NCI-H774 (cell line): ENCODE measurements around the gene SMTN.

ENCODE experiments used
- DNase-seq: peaks from one replicate; lab custom pipeline; 2025; lab: John Stamatoyannopoulos, UW

Gene SMTN

GRCh38 chr22:31127181-31127772 is 46.2 kb downstream of the SMTN start:
- no peak for DNase-seq

- DNase-seq = no peak
Observed at GRCh38 chr22:31128156-31128555, 47.0 kb downstream of the SMTN start.

GRCh38 chr22:31130873-31131272 is 49.8 kb downstream of the SMTN start:
- no peak for DNase-seq

GRCh38 chr22:31133911-31134310 is 52.8 kb downstream of the SMTN start:
- no peak for DNase-seq

GRCh38 chr22:31134688-31135087 is 53.6 kb downstream of the SMTN start:
- no peak for DNase-seq

GRCh38 chr22:31135706-31136105 is 54.6 kb downstream of the SMTN start:
- no peak for DNase-seq

DNA sequence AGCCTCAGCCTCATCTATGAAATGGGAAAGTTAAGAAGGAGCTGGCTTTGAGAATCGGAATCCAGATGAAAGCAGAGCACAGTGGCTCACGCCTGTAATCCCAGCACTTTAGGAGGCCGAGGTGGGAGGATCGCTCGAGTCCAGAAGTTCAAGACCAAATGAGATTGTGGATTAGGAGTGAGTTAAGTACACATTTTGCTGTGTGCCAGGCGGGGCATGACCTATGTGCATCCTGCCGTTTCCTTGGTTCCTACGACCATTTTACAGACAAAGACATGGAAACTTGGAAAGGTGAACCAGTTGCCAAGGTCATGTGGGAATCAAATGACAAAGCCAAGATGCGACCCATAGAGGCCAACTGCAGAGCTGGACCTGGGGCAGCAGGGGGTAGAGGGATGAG is 55.0 kb downstream of the SMTN start:
- no peak for DNase-seq

DNA sequence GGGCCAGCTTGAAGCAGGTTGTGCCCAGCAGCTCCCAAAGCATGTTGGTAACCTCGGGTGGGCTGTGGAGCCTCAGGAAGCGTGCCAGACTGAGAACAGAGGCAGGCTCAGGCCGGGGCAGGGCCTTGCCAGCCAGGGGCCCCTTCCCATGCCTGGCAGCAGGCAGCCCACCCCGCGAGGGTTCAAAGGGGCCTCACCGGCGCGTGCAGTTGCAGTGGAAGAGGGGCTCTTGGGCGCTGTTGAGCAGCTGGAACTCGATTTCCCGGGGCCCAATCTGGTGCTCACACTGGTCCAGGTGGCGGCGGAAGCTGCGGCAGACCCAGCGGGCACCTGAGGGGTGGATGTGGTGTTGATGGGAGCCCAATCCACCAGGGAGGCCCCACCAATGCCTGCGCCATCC is 55.6 kb downstream of the SMTN start:
- DNase-seq = no peak

DNA sequence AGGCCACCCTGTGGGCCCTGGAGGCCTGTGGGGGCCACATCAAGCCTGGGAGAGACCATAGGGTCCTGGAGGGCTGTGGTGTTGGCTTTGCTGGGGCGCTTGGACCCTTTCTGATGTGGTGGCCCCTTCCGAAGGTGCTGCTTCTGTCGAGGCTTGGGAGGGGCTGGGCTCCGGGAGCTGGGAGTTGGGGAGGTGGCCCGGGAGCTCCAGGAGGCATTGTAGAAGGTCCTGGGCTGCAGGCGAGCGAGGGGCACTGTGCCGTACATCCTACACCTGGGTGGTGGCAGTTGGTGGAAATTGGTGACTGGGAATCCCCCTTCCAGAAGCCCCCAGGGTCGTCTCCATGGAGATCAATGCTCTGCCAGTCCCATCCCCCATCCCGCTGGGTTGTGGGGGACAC is 56.6 kb downstream of the SMTN start:
- no peak for DNase-seq

DNA sequence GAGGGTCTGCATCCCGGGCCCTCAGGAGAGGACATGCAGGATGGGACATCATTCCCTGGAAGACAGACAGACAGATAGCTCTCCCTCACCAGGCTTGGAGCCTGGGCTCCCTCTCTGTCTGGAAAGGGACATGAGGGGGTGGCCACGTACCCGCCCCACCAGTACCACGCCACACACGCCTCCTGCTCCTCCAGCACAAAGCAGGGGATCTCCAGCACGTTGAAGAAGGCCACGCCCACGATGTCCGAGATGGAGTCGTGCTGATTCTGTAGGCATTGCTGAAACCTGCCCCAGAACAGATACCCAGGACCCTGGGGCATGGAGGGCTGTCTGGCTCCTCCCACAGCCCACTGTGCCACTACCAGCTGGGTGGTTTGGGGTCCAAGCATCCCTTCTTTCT is 57.0 kb downstream of the SMTN start:
- no peak for DNase-seq

GRCh38 chr22:31139066-31139465 is 57.9 kb downstream of the SMTN start:
- DNase-seq = no peak

DNA sequence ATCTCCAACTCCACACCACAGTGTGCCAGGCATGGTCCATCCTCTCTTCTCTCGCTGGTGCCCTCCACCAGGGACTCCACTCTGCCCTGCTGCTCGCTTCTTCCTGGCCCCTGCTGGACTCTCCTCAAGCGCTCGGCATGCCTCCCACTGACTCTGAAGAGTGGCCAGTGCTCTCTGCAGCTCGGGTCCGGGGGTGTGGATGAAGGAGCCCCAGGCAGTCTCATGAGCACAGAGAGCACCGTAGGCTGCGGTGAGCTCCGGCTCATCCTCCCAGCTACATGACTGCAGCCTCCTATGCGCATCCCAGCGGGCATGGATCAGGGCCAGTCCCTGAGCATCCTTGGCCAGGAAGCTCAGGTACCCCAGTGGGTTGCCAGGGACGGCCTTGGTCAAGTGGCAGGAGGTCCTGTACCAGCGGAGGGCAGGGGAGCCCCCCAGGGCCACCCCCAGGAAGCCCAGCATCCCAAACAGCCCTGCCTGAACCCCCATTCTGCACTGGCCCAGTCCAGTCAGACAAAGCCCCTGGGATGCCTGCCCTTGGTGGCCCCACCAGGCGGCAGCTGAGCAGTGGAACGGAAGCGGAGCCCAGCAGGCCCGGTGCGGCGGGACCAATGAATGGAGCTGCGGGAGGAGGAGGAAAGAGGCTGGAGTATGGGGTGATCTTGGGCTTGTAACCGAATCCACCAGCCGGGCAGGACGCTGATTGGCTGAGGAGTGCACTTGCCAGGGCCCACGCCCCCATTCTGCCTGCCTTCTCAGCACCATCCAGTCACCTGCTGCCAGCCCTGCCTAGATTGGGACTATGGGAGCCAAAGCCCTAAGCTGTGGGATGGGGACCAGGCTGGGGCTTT is 59.0 kb downstream of the SMTN start, which contains the start of gene PLA2G3:
Gene PLA2G3 (minus strand): TSS at position 643 of the 851 bp plus-strand sequence. CDS start 154 bp downstream, at position 489.
- DNase-seq = peak; percentile 65

DNA sequence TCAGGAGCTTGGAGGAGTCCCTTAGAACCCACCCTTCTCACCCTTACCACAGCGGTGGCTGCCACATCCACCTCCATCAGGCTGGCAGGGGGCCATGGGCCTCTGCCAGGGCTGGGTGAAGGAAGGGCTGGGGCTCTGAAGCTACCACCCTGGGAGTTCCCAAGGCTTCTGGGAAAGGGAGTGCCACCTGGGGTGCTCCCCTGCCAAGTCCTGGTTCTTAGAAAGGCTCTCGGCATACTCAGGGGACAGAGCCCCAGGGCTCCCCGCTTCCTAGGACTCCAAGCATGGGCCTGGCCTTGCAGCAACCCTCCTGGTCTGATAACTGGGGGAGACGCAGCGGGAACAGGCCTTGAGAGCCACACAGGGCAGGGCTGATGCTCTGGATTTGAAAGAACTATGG is 59.6 kb downstream of the SMTN start:
- no peak for DNase-seq

GRCh38 chr22:31141551-31141950 is 60.4 kb downstream of the SMTN start:
- no peak for DNase-seq

DNA sequence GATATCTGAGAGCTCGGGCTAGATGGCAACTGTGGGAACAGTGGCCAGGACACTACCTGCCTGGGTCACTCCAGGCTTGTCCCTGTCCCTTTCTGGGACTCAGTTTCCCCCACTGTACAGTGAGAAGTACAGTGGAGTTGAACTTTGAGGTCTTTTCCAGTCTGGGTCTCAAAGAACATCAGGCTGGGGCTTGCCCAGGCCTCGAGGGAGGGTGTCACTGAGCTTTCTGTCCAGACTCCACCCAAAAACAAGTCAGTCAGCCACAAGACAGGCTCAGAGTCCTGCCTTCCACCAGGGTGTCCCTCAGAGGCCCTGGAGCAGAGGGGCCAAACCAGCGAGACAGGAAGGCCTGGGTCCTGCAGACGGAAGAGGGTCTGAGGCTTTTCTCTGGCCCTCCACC is 61.2 kb downstream of the SMTN start:
- DNase-seq = no peak

DNA sequence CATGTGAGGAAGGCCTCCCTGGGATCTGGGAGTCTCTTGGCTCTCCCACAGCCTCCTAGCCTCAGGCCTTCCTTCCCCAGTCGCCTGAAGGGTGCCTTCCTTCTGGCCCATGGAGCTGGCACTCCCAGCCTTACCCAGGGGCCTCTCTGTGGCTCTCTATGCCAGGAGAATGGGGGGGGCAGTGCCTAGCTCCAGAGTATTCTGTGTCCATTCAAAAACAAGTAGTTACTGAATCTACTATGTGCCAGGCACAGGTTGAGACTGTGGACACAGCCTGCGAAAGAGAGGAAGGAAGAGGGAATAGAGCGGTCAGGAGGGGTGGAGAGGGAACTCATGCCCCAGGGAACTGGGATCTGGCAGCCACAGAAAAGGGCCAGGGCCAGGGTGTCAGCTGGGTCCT is 61.9 kb downstream of the SMTN start:
- DNase-seq = no peak

GRCh38 chr22:31143537-31143936 is 62.4 kb downstream of the SMTN start:
- DNase-seq = no peak

GRCh38 chr22:31144223-31144622 is 63.1 kb downstream of the SMTN start:
- DNase-seq = no peak

DNA sequence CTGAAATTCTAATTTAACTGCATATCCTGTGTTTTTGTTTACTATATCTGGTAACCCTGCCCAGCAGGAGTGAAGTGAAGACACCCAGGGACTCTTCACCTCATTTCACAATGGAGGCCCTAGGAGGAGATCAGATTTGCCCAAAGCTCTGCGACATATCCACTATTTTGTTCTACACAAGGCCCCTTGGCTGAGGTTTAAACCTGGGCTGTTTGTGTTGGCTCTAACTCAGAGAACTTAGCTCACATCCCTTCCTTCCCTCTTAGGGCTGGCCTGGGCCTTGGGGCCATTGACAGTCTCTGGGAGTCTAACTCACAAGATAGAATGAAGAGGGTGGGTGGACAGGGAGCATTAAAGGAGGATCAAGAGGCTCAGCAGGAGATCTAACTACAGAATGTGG is 67.4 kb downstream of the SMTN start:
- DNase-seq = no peak

GRCh38 chr22:31148953-31149627 is 68.0 kb downstream of the SMTN start:
- DNase-seq = peak; percentile 25

GRCh38 chr22:31150615-31151014 is 69.5 kb downstream of the SMTN start:
- DNase-seq = no peak

DNA sequence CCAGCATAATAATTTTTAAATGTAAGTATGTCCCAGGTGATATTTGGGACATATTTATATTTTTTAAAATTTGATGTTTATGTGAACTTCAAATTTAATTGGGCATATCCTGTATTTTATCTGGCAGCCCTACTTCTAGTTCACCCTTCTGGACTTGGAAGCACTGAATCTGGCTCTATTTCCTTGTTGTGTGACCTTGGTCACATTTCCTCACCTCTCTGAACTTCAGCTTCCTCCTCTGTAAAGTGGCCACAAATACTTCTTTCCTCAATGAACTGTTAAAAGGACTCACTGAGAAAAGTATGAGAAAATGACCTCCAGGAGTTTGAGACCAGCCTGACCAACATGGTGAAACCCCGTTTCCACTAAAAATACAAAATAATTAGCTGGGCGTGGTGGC is 70.8 kb downstream of the SMTN start:
- no peak for DNase-seq

- DNase-seq = no peak
Observed at GRCh38 chr22:31153357-31153756, 72.2 kb downstream of the SMTN start.
